Caco-2 (cell line): Measurements from ENCODE around the gene KLHL13. TPM values are rescaled to one million over a fixed set of nuclear protein-coding genes. Genes with fewer than 3 reads are reported as not detected.

Experiments
- BruUV-seq: library from RNA; stranded (reverse); fragments of 400-500 nt; replicated peaks from 2 replicates; lab custom pipeline; 2021; lab: Mats Ljungman, UMichigan
- CTCF ChIA-PET: fragments of 300-600 bp; sonication (Branson Sonifier 250); formaldehyde crosslinking; loops from one replicate; lab custom pipeline; 2022; ENCODE audit warnings: antibody characterized with exemption; lab: Charles Lee
- POLR2A ChIA-PET: fragments of 300-600 bp; sonication (Branson Sonifier 250); formaldehyde crosslinking; loops from one replicate; lab custom pipeline; 2022; ENCODE audit warnings: antibody characterized with exemption; lab: Charles Lee
- DNase-seq, 2 experiments: peaks; one replicate each; pipeline versions ENCODE4 v3.0.0 to v3.0.0-alpha.2; 2020 to 2022
- H3K27me3 ChIP-seq: replicated peaks from 2 replicates; pipeline ENCODE4 v1.6.0; 2011; ENCODE audit warnings: low read length; ENCODE audit not compliant: control insufficient read depth, insufficient read depth
- H3K36me3 ChIP-seq: 2 replicates; pipeline ENCODE4 v1.5.1; 2011; ENCODE audit warnings: low read length; ENCODE audit not compliant: control insufficient read depth, insufficient read depth
- H3K4me1 ChIP-seq: fragments of 250-450 bp; sonication (Bioruptor Pico); 2 replicates; pipeline ENCODE4 v1.5.1; 2020; ENCODE audit warnings: mild to moderate bottlenecking
- H3K4me3 ChIP-seq: 2 replicates; pipeline ENCODE4 v1.5.1; 2011; ENCODE audit warnings: low read depth, mild to moderate bottlenecking, control low read depth, low read length
- H3K9me3 ChIP-seq: fragments of 250-450 bp; sonication (Bioruptor Pico); 2 replicates; pipeline ENCODE4 v1.5.1; 2020; ENCODE audit warnings: mild to moderate bottlenecking, moderate library complexity
- H3K27ac Mint-ChIP-seq: one replicate; pipeline ENCODE4 v1.8.0; 2022; ENCODE audit warnings: mixed read lengths; ENCODE audit not compliant: unreplicated experiment
- H3K27me3 Mint-ChIP-seq: one replicate; pipeline ENCODE4 v1.8.0; 2022; ENCODE audit warnings: mixed read lengths; ENCODE audit not compliant: insufficient read depth, unreplicated experiment
- H3K36me3 Mint-ChIP-seq: one replicate; pipeline ENCODE4 v1.8.0; 2022; ENCODE audit warnings: mild to moderate bottlenecking, mixed read lengths; ENCODE audit not compliant: insufficient read depth, unreplicated experiment
- H3K4me1 Mint-ChIP-seq: one replicate; pipeline ENCODE4 v1.8.0; 2022; ENCODE audit warnings: low read depth, mixed read lengths; ENCODE audit not compliant: unreplicated experiment
- H3K4me3 Mint-ChIP-seq: one replicate; pipeline ENCODE4 v1.8.0; 2022; ENCODE audit warnings: mild to moderate bottlenecking, moderate library complexity, mixed read lengths; ENCODE audit not compliant: unreplicated experiment
- H3K9me3 Mint-ChIP-seq: one replicate; pipeline ENCODE4 v1.8.0; 2022; ENCODE audit warnings: mixed read lengths; ENCODE audit not compliant: unreplicated experiment
- intact Hi-C: fragments of 100-400 bp; cut with micrococcal nuclease; formaldehyde crosslinking; loops from one replicate; pipeline ENCODE4 v1.10.0; 2022; ENCODE audit not compliant: unreplicated experiment
- total RNA-seq: library from RNA; stranded (reverse); gene quantifications from 2 replicates; pipeline ENCODE4 v1.2.3, GENCODE V29; 2022
- TF ChIP-seq, protein P1 (sequence below), 2 experiments: fragments of 200-600 bp in 1 of 2; IDR thresholded peaks; 1 replicate in 1 of 2; 2 replicates in 1 of 2; pipeline versions ENCODE4 v1.5.1 to v1.8.0; 2011 to 2022; ENCODE audit warnings: antibody characterized with exemption in 1 of 2, control low read depth in 1 of 2, inconsistent platforms in 1 of 2, low read depth in 1 of 2, low read length in 1 of 2, mild to moderate bottlenecking in 1 of 2, moderate library complexity in 1 of 2; ENCODE audit not compliant: insufficient read depth in 1 of 2, severe bottlenecking in 1 of 2, unreplicated experiment in 1 of 2

KLHL13 gene
- total RNA-seq, 1 experiment from 2014 or later = 9.1 TPM

DNA sequence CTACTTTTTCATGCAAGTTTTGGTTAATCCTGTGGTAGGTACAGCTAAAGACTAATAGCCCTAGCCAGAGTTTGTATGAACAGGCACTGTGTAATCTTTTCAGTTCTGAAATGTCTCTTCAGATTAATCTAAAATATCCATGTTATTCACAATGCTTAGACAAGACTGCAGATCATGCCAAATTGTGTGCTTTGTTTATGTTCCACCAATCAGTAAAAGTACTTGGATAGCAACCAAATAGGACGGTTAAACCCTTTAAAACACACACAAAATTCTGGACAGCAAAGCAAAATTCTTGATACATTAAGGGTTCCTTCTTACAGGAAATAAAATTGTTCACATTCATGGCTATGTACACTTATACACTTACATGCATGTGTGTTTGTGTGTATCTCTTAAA is 139.1 kb downstream of the KLHL13 start:
- no peaks in the 10 kb centered on the region for H3K4me1 ChIP-seq
- H3K36me3 Mint-ChIP-seq = no peaks in the 10 kb centered on the region
- no peaks in the 10 kb centered on the region for H3K27me3 Mint-ChIP-seq
- H3K36me3 ChIP-seq = no peaks in the 10 kb centered on the region
- no peaks in the 10 kb centered on the region for H3K27me3 ChIP-seq
- DNase-seq = no peak
- no peaks in the 10 kb centered on the region for H3K9me3 Mint-ChIP-seq
- no peak overlapping the region for H3K4me3 Mint-ChIP-seq
- POLR2A ChIA-PET = no interaction called here
- H3K4me1 Mint-ChIP-seq = no peaks in the 10 kb centered on the region
- CTCF ChIA-PET = no interaction called here
- intact Hi-C loops = no loop called here
- BruUV-seq = no TSS peak
- TF ChIP-seq, protein P1, sequence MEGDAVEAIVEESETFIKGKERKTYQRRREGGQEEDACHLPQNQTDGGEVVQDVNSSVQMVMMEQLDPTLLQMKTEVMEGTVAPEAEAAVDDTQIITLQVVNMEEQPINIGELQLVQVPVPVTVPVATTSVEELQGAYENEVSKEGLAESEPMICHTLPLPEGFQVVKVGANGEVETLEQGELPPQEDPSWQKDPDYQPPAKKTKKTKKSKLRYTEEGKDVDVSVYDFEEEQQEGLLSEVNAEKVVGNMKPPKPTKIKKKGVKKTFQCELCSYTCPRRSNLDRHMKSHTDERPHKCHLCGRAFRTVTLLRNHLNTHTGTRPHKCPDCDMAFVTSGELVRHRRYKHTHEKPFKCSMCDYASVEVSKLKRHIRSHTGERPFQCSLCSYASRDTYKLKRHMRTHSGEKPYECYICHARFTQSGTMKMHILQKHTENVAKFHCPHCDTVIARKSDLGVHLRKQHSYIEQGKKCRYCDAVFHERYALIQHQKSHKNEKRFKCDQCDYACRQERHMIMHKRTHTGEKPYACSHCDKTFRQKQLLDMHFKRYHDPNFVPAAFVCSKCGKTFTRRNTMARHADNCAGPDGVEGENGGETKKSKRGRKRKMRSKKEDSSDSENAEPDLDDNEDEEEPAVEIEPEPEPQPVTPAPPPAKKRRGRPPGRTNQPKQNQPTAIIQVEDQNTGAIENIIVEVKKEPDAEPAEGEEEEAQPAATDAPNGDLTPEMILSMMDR (IDR thresholded peaks at IDR 0.05; ENCODE audit: insufficient read depth in 1 of 2, low read depth in 1 of 2, low read length in 1 of 2, severe bottlenecking in 1 of 2, unreplicated experiment in 1 of 2) = no peak
- no peak overlapping the region for H3K4me3 ChIP-seq
- H3K27ac Mint-ChIP-seq = no peak overlapping the region
- H3K9me3 ChIP-seq = no peaks in the 10 kb centered on the region

DNA sequence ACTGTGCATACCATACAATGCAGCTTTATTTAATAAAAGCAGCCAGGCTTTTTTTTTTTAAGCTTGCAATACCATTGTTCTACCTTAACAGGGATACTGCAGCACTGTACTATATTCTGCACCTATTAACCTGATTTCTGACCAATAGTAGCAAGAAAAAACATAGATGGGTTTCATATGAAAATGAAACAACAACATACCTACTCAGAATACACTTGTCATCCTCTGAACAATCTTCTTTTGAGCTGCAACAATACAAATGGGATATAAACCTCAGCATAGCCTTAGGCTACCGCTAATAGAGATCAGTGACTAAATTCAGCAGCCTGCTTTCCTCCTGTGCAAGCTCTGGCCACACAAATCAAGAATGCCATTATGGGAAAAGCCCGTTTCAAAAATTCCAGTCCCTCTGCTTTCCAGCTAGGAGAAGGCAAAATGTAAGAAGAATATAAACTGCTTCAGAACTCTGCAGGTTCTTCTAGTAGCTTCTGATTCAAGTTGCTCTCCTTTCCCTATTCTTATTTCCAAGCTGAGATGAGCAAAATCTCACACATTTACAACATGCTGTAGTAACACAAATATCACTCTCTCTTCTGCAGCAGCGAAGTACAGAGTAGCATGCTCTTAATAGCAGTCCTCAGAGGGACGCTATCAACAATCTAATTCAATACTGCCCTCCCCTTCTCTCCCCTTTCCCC is 143.4 kb downstream of the KLHL13 start:
- TF ChIP-seq, protein P1 (IDR thresholded peaks at IDR 0.05; ENCODE audit: insufficient read depth in 1 of 2, low read depth in 1 of 2, low read length in 1 of 2, severe bottlenecking in 1 of 2, unreplicated experiment in 1 of 2) = no peak
- no peak overlapping the region for H3K4me3 Mint-ChIP-seq
- no peak overlapping the region for H3K4me3 ChIP-seq
- intact Hi-C loops = no loop called here
- H3K9me3 Mint-ChIP-seq = no peaks in the 10 kb centered on the region
- H3K4me1 ChIP-seq = 0 out of 2 replicates have a peak, but pooled peaks cover 4% of the 10 kb centered on the region
- no peaks in the 10 kb centered on the region for H3K27me3 Mint-ChIP-seq
- no TSS peak for BruUV-seq
- POLR2A ChIA-PET = no interaction called here
- no peaks in the 10 kb centered on the region for H3K4me1 Mint-ChIP-seq
- no peaks in the 10 kb centered on the region for H3K9me3 ChIP-seq
- no peak overlapping the region for H3K27ac Mint-ChIP-seq
- CTCF ChIA-PET = no interaction called here
- H3K36me3 Mint-ChIP-seq = no peaks in the 10 kb centered on the region
- DNase-seq = no peak
- H3K27me3 ChIP-seq = no peaks in the 10 kb centered on the region
- H3K36me3 ChIP-seq = no peaks in the 10 kb centered on the region

DNA sequence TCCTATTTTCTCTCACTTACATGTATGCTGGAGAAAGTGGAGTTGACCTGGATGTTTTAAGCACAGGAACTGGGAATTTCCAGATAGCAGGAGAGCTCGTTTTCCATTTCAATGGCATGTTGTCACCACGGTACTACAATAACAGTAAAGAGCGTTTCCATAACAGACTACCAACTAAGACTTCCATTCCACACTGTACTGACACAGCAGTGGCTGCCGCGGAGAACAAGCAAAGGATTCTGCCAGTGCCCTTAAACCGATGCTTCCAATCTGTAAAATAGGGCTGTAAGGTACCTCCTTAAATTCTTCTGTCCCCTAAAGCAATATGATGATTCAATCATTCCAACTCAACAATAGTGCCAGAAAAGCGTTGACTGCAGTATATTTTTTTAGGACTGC is 143.9 kb downstream of the KLHL13 start:
- no TSS peak for BruUV-seq
- no peaks in the 10 kb centered on the region for H3K36me3 Mint-ChIP-seq
- no peaks in the 10 kb centered on the region for H3K4me1 Mint-ChIP-seq
- ChIA-PET CTCF (no interaction called here), POLR2A (no interaction called here)
- H3K4me3 Mint-ChIP-seq = no peak overlapping the region
- H3K4me3 ChIP-seq = no peak overlapping the region
- 0 out of 2 replicates have a peak, but pooled peaks cover 4% of the 10 kb centered on the region for H3K4me1 ChIP-seq
- no peaks in the 10 kb centered on the region for H3K27me3 Mint-ChIP-seq
- H3K27me3 ChIP-seq = no peaks in the 10 kb centered on the region
- no peaks in the 10 kb centered on the region for H3K9me3 ChIP-seq
- H3K9me3 Mint-ChIP-seq = no peaks in the 10 kb centered on the region
- TF ChIP-seq, protein P1 (IDR thresholded peaks at IDR 0.05; ENCODE audit: insufficient read depth in 1 of 2, low read depth in 1 of 2, low read length in 1 of 2, severe bottlenecking in 1 of 2, unreplicated experiment in 1 of 2) = no peak
- no peak for DNase-seq
- H3K36me3 ChIP-seq = no peaks in the 10 kb centered on the region
- H3K27ac Mint-ChIP-seq = no peak overlapping the region
- intact Hi-C loops = no loop called here
